Transverse colon (tissue), 3 donors: ENCODE measurements around the gene SMURF2.

Source experiments
- CTCF ChIP-seq, 5 experiments: fragments of 200-600 bp in 3 of 5; fragments of 450-650 bp in 2 of 5; sonication (generic) in 3 of 5; IDR thresholded peaks; 1 replicate in 2 of 5; 2 replicates in 3 of 5; pipeline ENCODE4 v1.5.1; 2016 to 2017; ENCODE audit warnings: antibody characterized with exemption in 5 of 5, inconsistent platforms in 3 of 5, mild to moderate bottlenecking in 2 of 5, moderate library complexity in 1 of 5
- EP300 ChIP-seq: sonication (generic); formaldehyde crosslinking; IDR thresholded peaks from one replicate; pipeline ENCODE4 v1.6.1; 2017; ENCODE audit warnings: antibody characterized with exemption, low read depth
- POLR2A ChIP-seq: fragments of 450-650 bp; IDR thresholded peaks from one replicate; pipeline ENCODE4 v1.6.1; 2016; ENCODE audit warnings: antibody characterized with exemption, mild to moderate bottlenecking, moderate library complexity

GRCh38 chr17:64648234-64648633 lies 13.9 kb downstream of the SMURF2 start:
- no peak for TF ChIP-seq EP300
- TF ChIP-seq CTCF (IDR thresholded peaks at IDR 0.05), result no peak
- no peak for TF ChIP-seq POLR2A
